Tibial nerve (tissue), 4 donors: ENCODE data around the gene MPZL3. TPM values are rescaled to one million over a fixed set of nuclear protein-coding genes. Genes with fewer than 3 reads are reported as not detected.

Experiments
- DNase-seq, 2 donors: peaks; one replicate each; pipeline ENCODE4 v3.0.0-alpha.2; 2019; ENCODE audit warnings: low spot score in 2 of 2
- H3K27ac ChIP-seq, 4 donors: fragments of 200-600 bp; sonication (generic) in 3 of 4; one replicate each; pipeline ENCODE4 v1.5.1; 2017 to 2019; ENCODE audit warnings: mild to moderate bottlenecking in 1 of 4
- H3K27me3 ChIP-seq, 2 donors: fragments of 200-600 bp; sonication (generic) in 1 of 2; one replicate each; pipeline versions ENCODE4 v1.5.1 to v1.6.0; 2017 to 2019
- H3K36me3 ChIP-seq, 3 donors: fragments of 200-600 bp; sonication (generic); one replicate each; pipeline ENCODE4 v1.5.1; 2018 to 2019
- H3K4me1 ChIP-seq, 4 donors: fragments of 200-600 bp; sonication (generic) in 3 of 4; one replicate each; pipeline ENCODE4 v1.5.1; 2017 to 2019
- H3K4me3 ChIP-seq, 4 donors: fragments of 200-600 bp; sonication (generic) in 3 of 4; one replicate each; pipeline ENCODE4 v1.5.1; 2017 to 2019; ENCODE audit warnings: mild to moderate bottlenecking in 1 of 4, moderate library complexity in 1 of 4
- H3K9me3 ChIP-seq, 4 donors: fragments of 200-600 bp; sonication (generic) in 3 of 4; one replicate each; pipeline ENCODE4 v1.5.1; 2017 to 2019
- CTCF ChIP-seq, 5 experiments: fragments of 200-600 bp in 3 of 5; fragments of 450-650 bp in 2 of 5; sonication (generic) in 3 of 5; IDR thresholded peaks; one replicate each; pipeline ENCODE4 v1.5.1; 2016 to 2019; ENCODE audit warnings: antibody characterized with exemption in 5 of 5, mild to moderate bottlenecking in 3 of 5, moderate library complexity in 2 of 5
- EP300 ChIP-seq, 2 donors: sonication (generic); formaldehyde crosslinking; IDR thresholded peaks; one replicate each; pipeline ENCODE4 v1.6.1; 2017; ENCODE audit warnings: antibody characterized with exemption in 2 of 2, mild to moderate bottlenecking in 1 of 2
- POLR2A ChIP-seq, 2 donors: fragments of 450-650 bp; IDR thresholded peaks; one replicate each; pipeline ENCODE4 v1.6.1; 2017; ENCODE audit warnings: antibody characterized with exemption in 2 of 2, mild to moderate bottlenecking in 2 of 2, moderate library complexity in 2 of 2
- WGBS, 2 donors: methylation state at CpG; one replicate each; pipeline ENCODE4 v1.1.5; 2018; 5-methylcytosine and 5-hydroxymethylcytosine counted together
- total RNA-seq, 4 donors: library from RNA; depleted of rRNA; stranded (reverse); fragments of >200 nt; gene quantifications; one replicate each; pipeline ENCODE4 v1.1.0, GENCODE V29; 2016

Gene MPZL3
- total RNA-seq, 4 donors from 2014 or later = 0.87 to 3.1 (median 1.9) TPM

- TF ChIP-seq CTCF (IDR thresholded peaks at IDR 0.05) (no peak), POLR2A (IDR thresholded peaks at IDR 0.05) (no peak), EP300 (IDR thresholded peaks at IDR 0.05) (no peak)
- no peaks in the 10 kb centered on the region for H3K9me3 ChIP-seq
- H3K4me3 ChIP-seq = no peak overlapping the region
- no peaks in the 10 kb centered on the region for H3K36me3 ChIP-seq
- no peak overlapping the region for H3K27ac ChIP-seq
- H3K27me3 ChIP-seq = peaks cover 0 to 37% of the 10 kb centered on the region in 2 donors
- no peak for DNase-seq
- peaks cover 0 to 25% (median 4%) of the 10 kb centered on the region in 4 donors for H3K4me1 ChIP-seq
- 89 to 91% methylated on average over 3 of the region's 3 CpGs for WGBS, 2 donors
These were observed 8.2 kb upstream of the MPZL3 start for GRCh38 chr11:118260353-118260752.

GRCh38 chr11:118259138-118259537 lies 7.0 kb upstream of the MPZL3 start:
- H3K4me1 ChIP-seq = peaks cover 0 to 14% (median 4%) of the 10 kb centered on the region in 4 donors
- DNase-seq = no peak
- no peaks in the 10 kb centered on the region for H3K9me3 ChIP-seq
- H3K36me3 ChIP-seq = no peaks in the 10 kb centered on the region
- WGBS, 2 donors = 89 to 97% methylated on average over 1 of the region's 1 CpG
- peaks cover 0 to 25% of the 10 kb centered on the region in 2 donors for H3K27me3 ChIP-seq
- no peak overlapping the region for H3K4me3 ChIP-seq
- no peak overlapping the region for H3K27ac ChIP-seq
- no peak for TF ChIP-seq EP300 (IDR thresholded peaks at IDR 0.05)
- no peak for TF ChIP-seq CTCF (IDR thresholded peaks at IDR 0.05)
- TF ChIP-seq POLR2A (IDR thresholded peaks at IDR 0.05) = no peak

GRCh38 chr11:118258410-118258809 lies 6.2 kb upstream of the MPZL3 start:
- Histone ChIP-seq H3K36me3 (no peaks in the 10 kb centered on the region), H3K27ac (no peak overlapping the region), H3K4me1 (peaks cover 0 to 7% (median 3%) of the 10 kb centered on the region in 4 donors), H3K27me3 (peaks cover 0 to 18% of the 10 kb centered on the region in 2 donors), H3K4me3 (no peak overlapping the region), H3K9me3 (no peaks in the 10 kb centered on the region)
- no peak for DNase-seq
- 0 to 4% methylated on average over 1 of the region's 1 CpG for WGBS, 2 donors
- TF ChIP-seq EP300 (IDR thresholded peaks at IDR 0.05) (no peak), CTCF (IDR thresholded peaks at IDR 0.05) (no peak), POLR2A (IDR thresholded peaks at IDR 0.05) (no peak)

- Histone ChIP-seq H3K4me3 (peak overlapping the region in 3 of 4 donors; percentile 58 to 72 (median 59)), H3K27ac (peak overlapping the region in 1 of 4 donors; percentile 81), H3K36me3 (no peaks in the 10 kb centered on the region), H3K4me1 (peaks cover 0 to 15% (median 3%) of the 10 kb centered on the region in 4 donors), H3K9me3 (no peaks in the 10 kb centered on the region), H3K27me3 (peaks cover 0 to 26% of the 10 kb centered on the region in 2 donors)
- 65 to 69% methylated on average over 3 of the region's 3 CpGs for WGBS, 2 donors
- TF ChIP-seq CTCF (IDR thresholded peaks at IDR 0.05) (no peak), POLR2A (IDR thresholded peaks at IDR 0.05) (no peak), EP300 (IDR thresholded peaks at IDR 0.05) (no peak)
- no peak for DNase-seq
These were observed 523 bp upstream of the MPZL3 start for GRCh38 chr11:118252688-118253087.

- H3K4me3 ChIP-seq = no peak overlapping the region
- H3K36me3 ChIP-seq = no peaks in the 10 kb centered on the region
- peaks cover 0 to 27% of the 10 kb centered on the region in 2 donors for H3K27me3 ChIP-seq
- no peak for TF ChIP-seq CTCF (IDR thresholded peaks at IDR 0.05)
- TF ChIP-seq EP300 (IDR thresholded peaks at IDR 0.05) = no peak
- TF ChIP-seq POLR2A (IDR thresholded peaks at IDR 0.05) = no peak
- WGBS, 2 donors = 58 to 71% methylated on average over 1 of the region's 1 CpG
- no peaks in the 10 kb centered on the region for H3K9me3 ChIP-seq
- H3K27ac ChIP-seq = no peak overlapping the region
- H3K4me1 ChIP-seq = peaks cover 0 to 7% (median 0%) of the 10 kb centered on the region in 4 donors
- DNase-seq = no peak
These were observed 5.1 kb downstream of the MPZL3 start for GRCh38 chr11:118247041-118247440.
